HG02938 (cell line): Measurements from ENCODE around the gene ATP2B2.

Source experiments
- ATAC-seq: cut with Tn5 transposase; IDR thresholded peaks from one replicate; pipeline ENCODE4 v1.9.1; 2021; ENCODE audit warnings: mild to moderate bottlenecking, moderate library complexity; ENCODE audit not compliant: unreplicated experiment

Gene ATP2B2

DNA sequence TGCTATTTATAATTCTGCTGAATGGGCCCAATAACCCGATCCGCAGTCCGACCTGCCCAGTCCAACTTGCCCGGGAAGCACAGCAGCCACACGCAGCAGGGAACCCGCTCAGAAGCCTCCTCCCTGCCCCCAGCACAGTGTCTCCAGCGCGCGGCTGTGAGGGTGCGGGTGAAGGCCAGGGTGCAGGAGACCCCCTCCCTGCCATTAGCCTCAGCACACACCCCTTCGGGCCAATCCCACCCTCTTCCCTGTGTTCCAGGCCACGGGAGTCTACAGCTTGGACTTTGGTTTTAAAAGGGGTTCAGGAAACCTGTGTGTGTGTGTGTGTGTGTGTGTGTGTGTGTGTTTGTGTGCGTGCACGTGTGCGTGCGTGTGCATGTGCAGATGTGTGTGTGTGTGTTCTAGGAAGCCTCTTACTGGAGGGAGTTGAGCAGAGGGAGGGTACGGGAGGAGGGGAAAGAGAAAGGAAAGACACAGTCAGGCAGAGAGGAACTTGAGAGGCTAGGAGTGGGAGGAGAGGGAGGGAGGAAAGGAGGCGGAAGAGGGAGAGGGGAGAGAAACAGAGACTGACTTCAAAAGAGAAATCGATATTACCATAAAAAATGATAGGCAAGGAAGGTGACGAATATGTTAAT is 34.2 kb downstream of the ATP2B2 start:
- no peak for ATAC-seq

- ATAC-seq = no peak
These were observed 35.0 kb downstream of the ATP2B2 start for GRCh38 chr3:10470120-10471053.

DNA sequence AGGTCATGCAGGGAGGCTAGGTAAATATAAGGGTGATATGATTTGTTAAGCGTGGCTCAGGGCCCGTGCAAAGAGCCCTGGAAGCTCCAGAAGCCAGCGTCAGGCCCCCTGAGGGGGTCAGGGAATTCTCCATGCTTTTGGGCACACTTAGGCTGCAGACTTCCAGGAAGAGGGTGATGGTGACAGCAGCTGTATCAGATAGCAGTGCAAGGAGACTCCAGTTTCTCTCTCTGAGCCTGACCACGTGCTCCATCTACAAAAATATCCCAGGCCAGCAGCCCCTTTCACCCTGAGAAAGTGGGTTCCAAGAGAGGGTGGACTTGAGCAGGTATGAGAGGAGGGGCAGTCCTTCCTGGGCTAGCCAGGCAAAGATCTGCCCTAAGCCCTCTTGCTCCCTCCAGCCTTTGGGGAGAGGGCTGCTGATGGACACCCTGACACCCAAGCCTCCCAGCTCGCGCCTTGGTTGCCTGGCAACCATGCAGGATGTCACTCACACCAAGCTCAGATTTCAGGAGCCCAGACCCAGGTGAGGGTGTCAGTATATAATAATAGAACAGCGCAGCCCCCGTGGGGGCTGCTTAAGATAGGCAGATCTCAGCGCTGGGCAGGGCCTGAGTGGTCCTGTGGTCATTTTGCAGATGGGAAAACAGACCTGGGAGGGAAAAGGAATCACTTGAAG is 35.8 kb downstream of the ATP2B2 start:
- ATAC-seq = no peak

GRCh38 chr3:10468613-10469354 is 36.6 kb downstream of the ATP2B2 start:
- no peak for ATAC-seq

GRCh38 chr3:10467904-10468612 is 37.3 kb downstream of the ATP2B2 start:
- ATAC-seq = no peak

DNA sequence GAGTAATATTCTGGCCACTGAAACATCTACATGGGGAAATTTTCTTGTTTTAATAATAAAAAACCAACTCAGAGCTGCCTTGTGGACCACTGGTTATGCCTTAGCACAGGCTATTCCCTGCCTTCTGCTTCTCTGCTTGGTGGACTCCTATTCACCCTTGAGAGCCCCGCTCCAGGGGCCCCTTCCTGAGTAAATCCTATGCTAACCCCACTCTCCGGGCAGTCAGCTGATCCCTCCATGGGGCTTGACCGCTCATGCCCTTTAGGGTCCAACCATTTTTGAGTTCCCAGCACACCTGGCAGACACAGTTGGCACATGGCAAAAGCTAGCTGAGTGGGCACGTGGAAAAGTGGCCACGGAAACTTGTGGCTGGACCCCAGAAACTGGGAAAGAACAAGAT is 38.2 kb downstream of the ATP2B2 start:
- ATAC-seq = no peak

- ATAC-seq = no peak
These were observed 39.2 kb downstream of the ATP2B2 start for GRCh38 chr3:10466186-10466585.

GRCh38 chr3:10465161-10465560 is 40.2 kb downstream of the ATP2B2 start:
- no peak for ATAC-seq

- ATAC-seq = no peak
These were observed 41.6 kb downstream of the ATP2B2 start for GRCh38 chr3:10463533-10464434.

GRCh38 chr3:10462641-10463532 is 42.5 kb downstream of the ATP2B2 start:
- no peak for ATAC-seq

DNA sequence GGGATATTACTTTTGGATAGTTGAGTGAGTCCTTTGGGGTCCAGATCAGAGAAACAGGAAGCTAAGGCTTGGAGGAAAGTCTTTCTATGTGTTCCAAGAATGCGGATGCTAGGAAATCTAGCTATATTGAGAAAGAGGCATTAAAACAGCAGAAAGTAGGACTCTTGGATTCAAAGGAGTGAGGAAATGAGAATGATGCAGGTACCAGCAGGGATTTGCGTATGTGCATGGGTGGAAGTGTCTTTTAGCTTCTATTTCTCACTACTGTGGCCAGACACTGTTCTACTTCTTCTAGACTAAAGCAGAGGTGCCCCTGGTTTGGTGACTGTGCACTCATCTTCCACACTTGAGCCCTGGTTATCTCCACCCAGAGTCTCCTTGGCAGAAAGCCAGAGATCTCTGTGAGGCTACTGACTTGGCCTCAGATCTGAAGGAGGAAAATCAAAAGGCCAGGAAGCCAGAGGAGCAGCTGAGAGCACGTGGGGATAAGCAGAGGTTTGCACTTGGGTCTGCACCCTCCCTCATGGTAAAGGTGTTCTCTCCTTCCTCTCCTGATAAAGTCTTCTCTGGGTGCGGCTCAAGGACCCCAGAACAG is 44.3 kb downstream of the ATP2B2 start:
- ATAC-seq = no peak

DNA sequence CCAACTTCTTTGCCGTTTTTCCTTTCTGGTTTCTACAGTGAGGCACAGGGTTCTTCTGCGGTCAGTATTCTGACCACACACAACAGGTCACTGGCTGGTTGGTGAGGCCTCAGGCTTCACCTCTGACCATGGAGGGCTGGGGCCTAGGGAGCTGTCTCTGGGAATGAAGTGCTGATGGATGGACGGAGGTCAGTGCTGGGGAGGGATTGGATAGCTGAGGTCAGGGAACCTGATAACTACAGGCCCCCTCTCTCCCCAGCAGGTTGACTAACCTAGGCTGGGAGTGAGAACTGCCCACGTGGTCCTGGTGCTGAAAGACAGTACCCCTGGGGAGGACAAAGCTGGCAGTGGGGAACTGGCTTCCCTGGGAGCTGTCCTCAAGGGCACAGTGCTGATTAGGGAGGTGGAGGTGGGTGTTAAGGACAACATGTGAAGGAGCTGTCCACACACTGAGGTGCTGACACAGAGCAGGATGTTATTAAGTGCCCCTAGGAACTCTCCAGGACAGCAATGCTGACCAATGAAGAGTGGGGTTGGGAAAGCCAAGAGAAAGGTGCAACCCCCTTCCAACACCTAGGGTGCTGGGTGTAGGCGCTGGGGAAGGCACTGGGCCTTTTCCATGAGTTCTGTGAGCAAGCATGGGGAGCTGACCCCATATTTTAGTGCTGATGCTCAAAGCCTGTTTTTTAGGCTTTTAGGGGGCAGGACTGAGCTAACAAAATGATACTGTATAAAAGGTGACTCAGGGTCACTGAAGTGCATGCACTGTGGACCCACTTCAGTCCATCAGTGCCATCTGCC is 45.2 kb downstream of the ATP2B2 start:
- peak; percentile 64 for ATAC-seq

GRCh38 chr3:10457560-10457959 is 47.8 kb downstream of the ATP2B2 start:
- no peak for ATAC-seq

GRCh38 chr3:10456981-10457380 is 48.4 kb downstream of the ATP2B2 start:
- ATAC-seq = no peak

DNA sequence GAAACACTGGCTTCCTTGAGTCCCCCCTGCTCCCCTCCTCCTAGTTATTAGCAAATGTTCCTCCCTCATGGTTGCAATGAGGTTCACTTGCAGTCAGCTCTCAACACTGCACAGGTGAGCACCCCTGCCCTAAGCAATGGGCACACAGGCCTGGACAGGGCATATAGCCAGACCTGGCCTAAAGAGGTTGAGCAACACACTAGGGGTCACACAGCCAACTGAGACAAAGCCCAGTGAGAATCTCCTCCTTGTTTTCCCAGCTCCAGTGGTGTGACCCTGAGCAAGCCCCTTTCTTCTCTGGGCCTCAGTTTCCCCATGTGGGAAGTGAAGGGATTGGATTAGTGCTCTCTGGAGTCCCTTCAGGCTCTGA is 49.9 kb downstream of the ATP2B2 start:
- no peak for ATAC-seq

DNA sequence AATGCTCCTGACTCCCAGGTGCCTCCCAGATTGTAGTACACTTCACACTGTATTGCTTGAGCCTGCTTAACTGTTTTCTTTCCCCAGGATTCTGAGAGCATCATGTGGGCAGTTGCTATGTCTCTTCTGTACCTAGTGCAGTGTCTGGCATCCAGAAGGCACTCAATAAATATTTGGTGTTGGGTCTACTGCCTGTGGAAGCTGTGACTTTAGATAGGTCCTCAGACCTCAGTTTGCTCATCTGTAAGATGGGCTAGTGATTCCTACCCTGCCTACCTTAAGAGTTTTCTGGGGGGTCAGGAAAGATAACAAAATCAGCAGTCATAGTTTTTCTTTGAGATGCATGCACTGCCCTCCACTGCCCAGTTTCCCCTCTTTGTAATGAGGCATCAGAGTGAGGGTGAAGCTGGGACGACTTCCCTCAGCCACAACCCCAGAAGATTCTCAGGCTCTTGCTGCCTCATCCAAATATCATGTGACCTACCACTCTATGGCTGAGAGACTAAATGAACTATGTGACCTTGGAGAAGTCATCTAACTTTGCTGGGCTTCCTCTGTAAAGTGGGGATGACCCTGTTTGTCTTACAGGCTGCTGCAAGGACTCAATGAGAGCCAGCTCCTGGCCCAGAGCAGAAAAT is 50.4 kb downstream of the ATP2B2 start:
- no peak for ATAC-seq
